SK-N-SH treated with all-trans-retinoic acid at 6 μM for 48 hours (cell line): Measurements from ENCODE around the gene CD248.

ENCODE experiments used
- ATAC-seq: fragments of 200-7000 bp; cut with Tn5 transposase; 3 replicates; pipeline ENCODE4 v1.9.1; 2020; ENCODE audit warnings: mild to moderate bottlenecking, moderate library complexity
- BACH2 ChIP-seq: fragments of 250-450 bp; sonication (Bioruptor Pico); IDR thresholded peaks from 2 replicates; pipeline ENCODE4 v1.9.0; 2021; ENCODE audit warnings: mild to moderate bottlenecking, borderline replicate concordance
- CREB5 ChIP-seq: fragments of 250-450 bp; sonication (Bioruptor Pico); IDR thresholded peaks from 2 replicates; pipeline ENCODE4 v1.5.1; 2020; ENCODE audit warnings: low read depth, mild to moderate bottlenecking, moderate library complexity
- CSDC2 ChIP-seq: fragments of 250-450 bp; sonication (Bioruptor Pico); IDR thresholded peaks from 2 replicates; pipeline ENCODE4 v1.5.0; 2020; ENCODE audit warnings: mild to moderate bottlenecking, moderate library complexity
- CSRNP3 ChIP-seq: fragments of 250-450 bp; sonication (Bioruptor Pico); IDR thresholded peaks from 2 replicates; pipeline ENCODE4 v1.5.1; 2021; ENCODE audit warnings: mild to moderate bottlenecking, moderate library complexity
- GLIS3 ChIP-seq: fragments of 250-450 bp; sonication (Bioruptor Pico); IDR thresholded peaks from 2 replicates; pipeline ENCODE4 v1.5.0; 2020; ENCODE audit warnings: mild to moderate bottlenecking, moderate library complexity
- ISL1 ChIP-seq: fragments of 250-450 bp; sonication (Bioruptor Pico); IDR thresholded peaks from 2 replicates; pipeline ENCODE4 v2.1.2; 2022; ENCODE audit warnings: mild to moderate bottlenecking, moderate library complexity
- OSR1 ChIP-seq: fragments of 250-450 bp; sonication (Bioruptor Pico); IDR thresholded peaks from 2 replicates; pipeline ENCODE4 v1.8.0; 2022; ENCODE audit warnings: moderate library complexity, mild to moderate bottlenecking, inconsistent platforms
- PATZ1 ChIP-seq: fragments of 250-450 bp; sonication (Bioruptor Pico); IDR thresholded peaks from 2 replicates; pipeline ENCODE4 v1.8.0; 2020; ENCODE audit warnings: mild to moderate bottlenecking, moderate library complexity, borderline replicate concordance
- POU6F1 ChIP-seq: fragments of 250-450 bp; sonication (Bioruptor Pico); IDR thresholded peaks from 2 replicates; pipeline ENCODE4 v1.8.0; 2021; ENCODE audit warnings: low read depth, mild to moderate bottlenecking, moderate library complexity, borderline replicate concordance
- PPARA ChIP-seq: fragments of 250-450 bp; sonication (Bioruptor Pico); IDR thresholded peaks from 2 replicates; pipeline ENCODE4 v1.5.0; 2020; ENCODE audit warnings: mild to moderate bottlenecking, borderline replicate concordance
- RARB ChIP-seq: fragments of 250-450 bp; sonication (Bioruptor Pico); IDR thresholded peaks from 2 replicates; pipeline ENCODE4 v1.8.0; 2021; ENCODE audit warnings: mild to moderate bottlenecking, moderate library complexity
- SNAI2 ChIP-seq: fragments of 250-450 bp; sonication (Bioruptor Pico); IDR thresholded peaks from 2 replicates; pipeline ENCODE4 v1.5.0; 2020; ENCODE audit warnings: mild to moderate bottlenecking, moderate library complexity
- TOX ChIP-seq: fragments of 250-450 bp; sonication (Bioruptor Pico); IDR thresholded peaks from 2 replicates; pipeline ENCODE4 v1.8.0; 2021; ENCODE audit warnings: mild to moderate bottlenecking, moderate library complexity, borderline replicate concordance
- TSHZ2 ChIP-seq: fragments of 250-450 bp; sonication (Bioruptor Pico); IDR thresholded peaks from 2 replicates; pipeline ENCODE4 v1.5.0; 2020; ENCODE audit warnings: mild to moderate bottlenecking, moderate library complexity
- ZC3H10 ChIP-seq: fragments of 250-450 bp; sonication (Bioruptor Pico); IDR thresholded peaks from 2 replicates; pipeline ENCODE4 v1.5.1; 2021; ENCODE audit warnings: mild to moderate bottlenecking, moderate library complexity
- ZFP3 ChIP-seq: fragments of 250-450 bp; sonication (Bioruptor Pico); IDR thresholded peaks from 2 replicates; pipeline ENCODE4 v1.5.0; 2020; ENCODE audit warnings: mild to moderate bottlenecking, moderate library complexity
- ZFP30 ChIP-seq: fragments of 450-650 bp; formaldehyde crosslinking; IDR thresholded peaks from 2 replicates; pipeline ENCODE4 v1.5.0; 2022; ENCODE audit warnings: mild to moderate bottlenecking, moderate library complexity
- ZNF565 ChIP-seq: fragments of 450-650 bp; formaldehyde crosslinking; conservative IDR thresholded peaks from 2 replicates; pipeline ENCODE4 v1.5.0; 2020; ENCODE audit warnings: low read depth, mild to moderate bottlenecking, moderate library complexity

CD248 gene

GRCh38 chr11:66347425-66348276 lies 30.8 kb upstream of the CD248 start, which contains the start of gene B4GAT1:
TSS of gene B4GAT1 (minus strand) at chr11:66347629. CDS start at chr11:66347545, 84 bp downstream.
- TF ChIP-seq ZFP3 = no peak
- no peak for TF ChIP-seq POU6F1 (CRISPR knock-in tag)
- TF ChIP-seq CREB5 (CRISPR knock-in tag) = no peak
- 0 out of 2 replicates have a peak, but pooled peaks have one; percentile 25 for TF ChIP-seq TSHZ2 (CRISPR knock-in tag)
- peak; percentile 78 for ATAC-seq

GRCh38 chr11:66346476-66347424 lies 29.9 kb upstream of the CD248 start:
- TF ChIP-seq BACH2 (CRISPR knock-in tag) (no peak), TOX (no peak), OSR1 (CRISPR knock-in tag) (no peak), ISL1 (CRISPR knock-in tag) (no peak), ZC3H10 (CRISPR knock-in tag) (no peak), CREB5 (CRISPR knock-in tag) (no peak), ZNF565 (CRISPR knock-in tag) (no peak), CSRNP3 (no peak)
- TF ChIP-seq, all 23 proteins: peak for 0
- ATAC-seq = peak; percentile 3; the same call in 2 of the 3 replicates

GRCh38 chr11:66345316-66345649 lies 28.4 kb upstream of the CD248 start:
- no peak for TF ChIP-seq RARB
- no peak for TF ChIP-seq OSR1 (CRISPR knock-in tag)
- no peak for TF ChIP-seq ZC3H10 (CRISPR knock-in tag)
- peak; percentile 9 for ATAC-seq

GRCh38 chr11:66344550-66345315 lies 27.9 kb upstream of the CD248 start, which contains the start of gene BRMS1:
TSS of gene BRMS1 (minus strand) at chr11:66345104. CDS start at chr11:66342234, 2,870 bp downstream.
- TF ChIP-seq CSDC2 (CRISPR knock-in tag) = no peak
- no peak for TF ChIP-seq PPARA (CRISPR knock-in tag)
- TF ChIP-seq PATZ1 (CRISPR knock-in tag) = no peak
- no peak for TF ChIP-seq CSRNP3
- TF ChIP-seq SNAI2 (CRISPR knock-in tag) = no peak
- no peak for TF ChIP-seq GLIS3 (CRISPR knock-in tag)
- TF ChIP-seq ZC3H10 (CRISPR knock-in tag) = no peak
- TF ChIP-seq ZFP30 (CRISPR knock-in tag) = no peak
- no peak for TF ChIP-seq ZNF565 (CRISPR knock-in tag)
- TF ChIP-seq RARB = no peak
- peak; percentile 82 for ATAC-seq
